ENCODE measurements around the gene MAGEA3.
"Not testable (repeated sequence)": the region's sequence is repeated elsewhere in the genome, so short reads cannot be mapped to it uniquely, and the experiment has no call there.

DNA sequence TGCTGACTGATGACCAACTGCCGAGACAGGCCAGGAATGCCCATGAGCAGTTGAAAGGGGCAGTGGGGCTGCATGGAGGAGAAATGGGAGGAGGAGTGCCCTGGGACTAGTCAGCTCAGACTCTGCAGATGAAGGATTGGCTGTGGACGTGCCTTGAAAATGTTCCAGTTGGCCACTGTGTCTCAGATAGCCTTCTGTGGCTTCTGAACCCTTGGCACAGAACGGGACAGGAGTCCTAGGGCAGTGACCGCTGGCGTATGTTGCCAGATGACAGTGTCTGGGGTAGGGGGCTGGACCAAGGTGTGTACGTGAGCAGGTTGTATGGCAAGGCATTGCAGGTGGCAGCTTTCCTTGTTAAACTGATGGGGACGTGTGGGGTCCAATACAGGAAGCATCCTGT, 7.9 kb downstream of the MAGEA3 start:
- not testable (repeated sequence) for TF ChIP-seq CTCF (conservative IDR thresholded peaks at IDR 0.05 in 1 of 2, IDR thresholded peaks at IDR 0.05 in 1 of 2; ENCODE audit: extremely low read depth in 1 of 2, insufficient read depth in 1 of 2, low read depth in 1 of 2, low read length in 2 of 2); EZH2 (IDR thresholded peaks at IDR 0.05; ENCODE audit: borderline replicate concordance, low read length)
